ENCODE results near the gene CALD1.

GRCh38 chr7:134798155-134798554 is 18.7 kb downstream of the CALD1 start:
- TF ChIP-seq CTCF (IDR thresholded peaks at IDR 0.05) (no peak), POLR2AphosphoS5 (IDR thresholded peaks at IDR 0.05) (no peak), POLR2A (IDR thresholded peaks at IDR 0.05) (no peak), EP300 (IDR thresholded peaks at IDR 0.05; ENCODE audit: low read depth) (no peak)
